ENCODE measurements around the gene MICU2. TPM values are rescaled to one million over a fixed set of nuclear protein-coding genes. Genes with fewer than 3 reads are reported as not detected.

Gene MICU2
- total RNA-seq, 1 donor from 2014 or later, result 72.5 TPM

GRCh38 chr13:21504379-21504778 is 99.6 kb downstream of the MICU2 start:
- DNase-seq (ENCODE audit: extremely low read depth, low read depth, low spot score), result no peak

GRCh38 chr13:21501686-21502085 is 102.3 kb downstream of the MICU2 start:
- DNase-seq (ENCODE audit: extremely low read depth, low read depth, low spot score), result no peak

GRCh38 chr13:21486322-21486721 is 117.6 kb downstream of the MICU2 start:
- DNase-seq (ENCODE audit: extremely low read depth, low read depth, low spot score), result no peak

GRCh38 chr13:21483748-21484147 is 120.2 kb downstream of the MICU2 start:
- DNase-seq (ENCODE audit: extremely low read depth, low read depth, low spot score), result no peak

GRCh38 chr13:21481359-21481758 is 122.6 kb downstream of the MICU2 start:
- no peak for DNase-seq (ENCODE audit: extremely low read depth, low read depth, low spot score)

- peak; percentile 70 for DNase-seq (ENCODE audit: extremely low read depth, low read depth, low spot score)
Observed at GRCh38 chr13:21478881-21479808, 124.8 kb downstream of the MICU2 start.

GRCh38 chr13:21476893-21477472 is 127.0 kb downstream of the MICU2 start:
- DNase-seq (ENCODE audit: extremely low read depth, low read depth, low spot score), result peak; percentile 60

GRCh38 chr13:21475115-21475514 is 128.9 kb downstream of the MICU2 start:
- DNase-seq (ENCODE audit: extremely low read depth, low read depth, low spot score), result no peak

- no peak for DNase-seq (ENCODE audit: extremely low read depth, low read depth, low spot score)
Observed at GRCh38 chr13:21470785-21471184, 133.2 kb downstream of the MICU2 start.

- DNase-seq (ENCODE audit: extremely low read depth, low read depth, low spot score), result no peak
Observed at GRCh38 chr13:21466527-21466926, 137.4 kb downstream of the MICU2 start.

- DNase-seq (ENCODE audit: extremely low read depth, low read depth, low spot score), result no peak
Observed at GRCh38 chr13:21465710-21466160, 138.2 kb downstream of the MICU2 start.

GRCh38 chr13:21463424-21463823 is 140.5 kb downstream of the MICU2 start:
- DNase-seq (ENCODE audit: extremely low read depth, low read depth, low spot score), result no peak

GRCh38 chr13:21461131-21461530 is 142.8 kb downstream of the MICU2 start:
- DNase-seq (ENCODE audit: extremely low read depth, low read depth, low spot score), result no peak

GRCh38 chr13:21458813-21459701 is 144.9 kb downstream of the MICU2 start, which contains the start of gene ZDHHC20:
TSS of gene ZDHHC20 (minus strand) at chr13:21459303. CDS start at chr13:21459171, 132 bp downstream.
- no peak for DNase-seq (ENCODE audit: extremely low read depth, low read depth, low spot score)

GRCh38 chr13:21458451-21458812 is 145.5 kb downstream of the MICU2 start:
- no peak for DNase-seq (ENCODE audit: extremely low read depth, low read depth, low spot score)

GRCh38 chr13:21453387-21454081 is 150.4 kb downstream of the MICU2 start:
- no peak for DNase-seq (ENCODE audit: extremely low read depth, low read depth, low spot score)

- no peak for DNase-seq (ENCODE audit: extremely low read depth, low read depth, low spot score)
Observed at GRCh38 chr13:21450936-21451335, 153.0 kb downstream of the MICU2 start.

- no peak for DNase-seq (ENCODE audit: extremely low read depth, low read depth, low spot score)
Observed at GRCh38 chr13:21446656-21447055, 157.3 kb downstream of the MICU2 start.

- no peak for DNase-seq (ENCODE audit: extremely low read depth, low read depth, low spot score)
Observed at GRCh38 chr13:21445759-21446158, 158.2 kb downstream of the MICU2 start.

GRCh38 chr13:21443171-21443570 is 160.8 kb downstream of the MICU2 start:
- DNase-seq (ENCODE audit: extremely low read depth, low read depth, low spot score), result no peak

Data from glomerular endothelial cell (primary cell).